Endothelial cell of umbilical vein (primary cell): Measurements from ENCODE around the gene MACROD2. TPM values are rescaled to one million over a fixed set of nuclear protein-coding genes. Genes with fewer than 3 reads are reported as not detected.

Experiments used
- BruUV-seq: library from RNA; stranded (reverse); fragments of 400-500 nt; replicated peaks from 2 replicates; lab custom pipeline; 2021; lab: Mats Ljungman, UMichigan
- CTCF ChIA-PET: fragments of 300-600, 350-600 bp; sonication (Branson Sonifier 250); formaldehyde crosslinking; loops from one replicate; lab custom pipeline; 2021; ENCODE audit warnings: antibody characterized with exemption, inconsistent platforms; lab: Charles Lee
- POLR2A ChIA-PET: fragments of 300-600, 350-600 bp; sonication (Branson Sonifier 250); formaldehyde crosslinking; loops from one replicate; lab custom pipeline; 2021; ENCODE audit warnings: antibody characterized with exemption, inconsistent platforms; lab: Charles Lee
- DNase-seq: peaks from one replicate; pipeline ENCODE4 v3.0.0-alpha.2; 2011; ENCODE audit warnings: low read depth, low spot score
- FAIRE-seq: peaks from 2 replicates; lab custom pipeline; 2011; peaks lifted over from hg19 to GRCh38; lab: Jason Lieb, UNC
- H2AFZ ChIP-seq: 2 replicates; pipeline ENCODE4 v1.6.0; 2012; ENCODE audit warnings: low read depth, low read length, control low read depth, inconsistent platforms
- H3K27ac ChIP-seq: 2 replicates; pipeline ENCODE4 v1.5.1; 2011; ENCODE audit warnings: low read depth, mild to moderate bottlenecking, control low read depth, low read length, moderate library complexity; ENCODE audit not compliant: insufficient read depth
- H3K27me3 ChIP-seq, 2 experiments: 2 replicates each; pipeline versions ENCODE4 v1.6.0 to v1.6.1; 2011; ENCODE audit warnings: low read length in 2 of 2, mixed read lengths in 1 of 2; ENCODE audit not compliant: control insufficient read depth in 2 of 2, insufficient read depth in 2 of 2
- H3K36me3 ChIP-seq, 2 experiments: 2 replicates in 1 of 2; 3 replicates in 1 of 2; pipeline ENCODE4 v1.5.1; 2011; ENCODE audit warnings: low read length in 2 of 2, mild to moderate bottlenecking in 1 of 2, moderate library complexity in 1 of 2; ENCODE audit not compliant: control insufficient read depth in 2 of 2, insufficient read depth in 2 of 2; ENCODE audit errors: extremely low read depth in 1 of 2
- H3K4me1 ChIP-seq: 3 replicates; pipeline ENCODE4 v1.5.1; 2011; ENCODE audit warnings: mild to moderate bottlenecking, low read length; ENCODE audit not compliant: control insufficient read depth, insufficient read depth; ENCODE audit errors: extremely low read depth
- H3K4me2 ChIP-seq: 2 replicates; pipeline ENCODE4 v1.6.1; 2011; ENCODE audit warnings: low read length, control low read depth, mixed read lengths; ENCODE audit not compliant: insufficient read depth
- H3K4me3 ChIP-seq, 3 experiments: fragments of 200-600 bp in 1 of 3; sonication (generic), shearing (Covaris generic) in 1 of 3; replicated peaks in 1 of 3; 2 replicates each; pipeline ENCODE4 v1.5.1; 2011 to 2016; ENCODE audit warnings: control low read depth in 3 of 3, low read length in 3 of 3, mild to moderate bottlenecking in 2 of 3, inconsistent platforms in 1 of 3, low read depth in 1 of 3, moderate library complexity in 1 of 3; ENCODE audit not compliant: insufficient read depth in 1 of 3
- H3K79me2 ChIP-seq: 2 replicates; pipeline ENCODE4 v1.6.0; 2012; ENCODE audit warnings: low read length, inconsistent platforms; ENCODE audit not compliant: control insufficient read depth, insufficient read depth
- H3K9ac ChIP-seq: replicated peaks from 2 replicates; pipeline ENCODE3; 2011; ENCODE audit warnings: low read length, control low read depth; ENCODE audit not compliant: insufficient read depth; ENCODE audit errors: extremely low read depth
- H3K9me1 ChIP-seq: replicated peaks from 3 replicates; pipeline ENCODE4 v1.6.0; 2011; ENCODE audit warnings: mild to moderate bottlenecking, low read length; ENCODE audit not compliant: control insufficient read depth, insufficient read depth; ENCODE audit errors: extremely low read depth
- H3K9me3 ChIP-seq: replicated peaks from 2 replicates; pipeline ENCODE4 v1.5.1; 2012; ENCODE audit warnings: low read length, inconsistent platforms; ENCODE audit not compliant: control insufficient read depth, insufficient read depth
- H4K20me1 ChIP-seq: replicated peaks from 2 replicates; pipeline ENCODE3; 2011; ENCODE audit warnings: mild to moderate bottlenecking, low read length; ENCODE audit not compliant: control insufficient read depth, insufficient read depth; ENCODE audit errors: extremely low read depth
- EZH2 ChIP-seq: IDR thresholded peaks from 2 replicates; pipeline ENCODE4 v1.6.1; 2012; ENCODE audit warnings: borderline replicate concordance, low read depth, mild to moderate bottlenecking, moderate library complexity, low read length, inconsistent platforms; ENCODE audit not compliant: severe bottlenecking
- FOS ChIP-seq: IDR thresholded peaks from 2 replicates; pipeline ENCODE4 v1.6.1; 2011; ENCODE audit warnings: mild to moderate bottlenecking, low read length, moderate library complexity, borderline replicate concordance; ENCODE audit not compliant: insufficient read depth
- GATA2 ChIP-seq: IDR thresholded peaks from 2 replicates; pipeline ENCODE4 v1.7.0; 2011; ENCODE audit warnings: low read depth, mild to moderate bottlenecking, moderate library complexity, mixed read lengths, low read length; ENCODE audit not compliant: insufficient read length, insufficient read depth
- JUN ChIP-seq: IDR thresholded peaks from 2 replicates; pipeline ENCODE4 v1.6.1; 2011; ENCODE audit warnings: borderline replicate concordance, low read depth; ENCODE audit not compliant: insufficient read length, insufficient read depth
- MYC ChIP-seq: IDR thresholded peaks from one replicate; pipeline ENCODE4 v1.6.1; 2011; ENCODE audit warnings: mild to moderate bottlenecking, low read depth, low read length
- POLR2A ChIP-seq: IDR thresholded peaks from 2 replicates; pipeline ENCODE4 v1.6.1; 2012; ENCODE audit warnings: low read depth, mild to moderate bottlenecking, control low read depth, low read length
- POLR2AphosphoS5 ChIP-seq: IDR thresholded peaks from 2 replicates; pipeline ENCODE4 v1.6.1; 2012; ENCODE audit warnings: low read depth, mild to moderate bottlenecking, control low read depth, low read length, moderate library complexity; ENCODE audit not compliant: insufficient read depth
- dilution Hi-C: fragments of 300-500 bp; cut with MboI; formaldehyde crosslinking; loops from one replicate; pipeline ENCODE4 v1.15.0; 2019; ENCODE audit warnings: low sequenced_read_pairs; ENCODE audit not compliant: extremely low pct_ligation_motif_present
- intact Hi-C: fragments of 100-400 bp; cut with micrococcal nuclease; formaldehyde crosslinking; loops from one replicate; pipeline ENCODE4 v1.10.0; 2022
- polyA plus RNA-seq, 4 experiments: library from polyadenylated mRNA; depleted of rRNA in 3 of 4; stranded (reverse) in 3 of 4; unstranded in 1 of 4; fragments of >200 nt; gene quantifications; 2 replicates each; pipeline versions ENCODE4 v1.2.1 to v1.2.3, GENCODE V29; 2011 to 2012; ENCODE audit warnings: missing spikeins in 1 of 4
- total RNA-seq: library from RNA; stranded (reverse); gene quantifications from 2 replicates; pipeline ENCODE4 v1.2.3, GENCODE V29; 2021
- TF ChIP-seq, protein P1 (sequence below), 2 donors: IDR thresholded peaks; 1 replicate in 1 of 2; 2 replicates in 1 of 2; pipeline ENCODE4 v1.5.1; 2011; ENCODE audit warnings: low read length in 2 of 2, mild to moderate bottlenecking in 2 of 2, moderate library complexity in 2 of 2, control low read depth in 1 of 2, inconsistent platforms in 1 of 2, low read depth in 1 of 2; ENCODE audit not compliant: insufficient read depth in 1 of 2; ENCODE audit errors: extremely low read depth in 1 of 2
- TF ChIP-seq, protein P2 (sequence below): IDR thresholded peaks from 2 replicates; pipeline ENCODE4 v1.6.1; 2011; ENCODE audit not compliant: insufficient read depth, insufficient read length

Gene MACROD2
- total and polyA plus RNA-seq, 2 donors (not counting 3 experiments of a cell fraction or from before 2014, with no cell fraction given): 0.11 to 0.73 TPM

DNA sequence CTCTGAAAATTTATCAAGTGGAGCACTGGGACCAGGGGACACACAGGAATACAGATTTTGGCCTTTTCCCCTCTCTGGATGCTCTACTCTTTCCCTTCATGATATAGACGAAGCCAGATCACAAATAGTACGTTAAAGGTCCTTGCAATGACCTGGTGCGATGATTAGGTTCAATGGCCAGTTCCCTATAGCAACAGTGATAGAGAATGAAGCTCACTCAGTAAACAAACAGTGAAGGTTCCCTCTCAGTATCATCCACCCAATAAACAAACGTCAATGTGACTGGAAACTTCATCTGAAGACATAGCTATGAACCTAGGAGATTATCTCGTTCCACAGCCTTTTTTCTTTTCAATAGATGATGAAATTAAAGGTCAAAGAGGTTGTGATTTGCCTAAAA lies 1981.7 kb downstream of the MACROD2 start:
- Histone ChIP-seq H3K9me1 (no peaks in the 10 kb centered on the region), H3K9ac (no peak overlapping the region), H3K4me3 (no peak overlapping the region), H3K4me2 (no peak overlapping the region), H4K20me1 (no peaks in the 10 kb centered on the region), H3K27me3 (no peaks in the 10 kb centered on the region), H3K27ac (no peak overlapping the region), H3K9me3 (no peaks in the 10 kb centered on the region), H3K36me3 (no peaks in the 10 kb centered on the region), H3K4me1 (no peaks in the 10 kb centered on the region), H3K79me2 (no peaks in the 10 kb centered on the region), H2AFZ (no peak overlapping the region)
- dilution Hi-C loops: no loop called here
- ChIA-PET CTCF (no interaction called here), POLR2A (no interaction called here)
- FAIRE-seq (no peak), DNase-seq (no peak)
- TF ChIP-seq, protein P1, sequence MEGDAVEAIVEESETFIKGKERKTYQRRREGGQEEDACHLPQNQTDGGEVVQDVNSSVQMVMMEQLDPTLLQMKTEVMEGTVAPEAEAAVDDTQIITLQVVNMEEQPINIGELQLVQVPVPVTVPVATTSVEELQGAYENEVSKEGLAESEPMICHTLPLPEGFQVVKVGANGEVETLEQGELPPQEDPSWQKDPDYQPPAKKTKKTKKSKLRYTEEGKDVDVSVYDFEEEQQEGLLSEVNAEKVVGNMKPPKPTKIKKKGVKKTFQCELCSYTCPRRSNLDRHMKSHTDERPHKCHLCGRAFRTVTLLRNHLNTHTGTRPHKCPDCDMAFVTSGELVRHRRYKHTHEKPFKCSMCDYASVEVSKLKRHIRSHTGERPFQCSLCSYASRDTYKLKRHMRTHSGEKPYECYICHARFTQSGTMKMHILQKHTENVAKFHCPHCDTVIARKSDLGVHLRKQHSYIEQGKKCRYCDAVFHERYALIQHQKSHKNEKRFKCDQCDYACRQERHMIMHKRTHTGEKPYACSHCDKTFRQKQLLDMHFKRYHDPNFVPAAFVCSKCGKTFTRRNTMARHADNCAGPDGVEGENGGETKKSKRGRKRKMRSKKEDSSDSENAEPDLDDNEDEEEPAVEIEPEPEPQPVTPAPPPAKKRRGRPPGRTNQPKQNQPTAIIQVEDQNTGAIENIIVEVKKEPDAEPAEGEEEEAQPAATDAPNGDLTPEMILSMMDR (IDR thresholded peaks at IDR 0.05; ENCODE audit: extremely low read depth in 1 of 2, insufficient read depth in 1 of 2, low read depth in 1 of 2, low read length in 2 of 2): no peak
- no peak for TF ChIP-seq JUN
- BruUV-seq: no TSS peak
- intact Hi-C loops: no loop called here

DNA sequence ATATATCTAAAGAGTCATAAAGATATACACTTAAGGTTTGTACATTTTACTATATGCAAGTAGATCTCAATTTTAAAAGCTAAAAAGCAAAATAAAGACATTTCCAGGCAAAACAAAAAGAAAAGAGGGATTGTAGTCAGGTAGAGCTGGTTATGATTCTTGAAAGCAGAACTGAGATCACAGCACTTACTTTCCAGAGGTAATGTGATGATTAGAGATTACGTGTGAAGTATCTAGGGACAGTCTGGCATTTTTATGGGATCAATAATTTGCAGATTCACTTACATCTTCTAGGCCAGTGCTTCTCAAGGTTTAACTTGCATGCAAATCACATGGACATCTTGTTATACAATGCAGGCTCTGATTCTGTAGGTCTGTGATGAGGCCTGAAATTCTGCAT lies 1982.4 kb downstream of the MACROD2 start:
- no peak overlapping the region for H2AFZ ChIP-seq
- no peaks in the 10 kb centered on the region for H3K9me1 ChIP-seq
- no peak overlapping the region for H3K4me3 ChIP-seq
- no peaks in the 10 kb centered on the region for H3K79me2 ChIP-seq
- H3K9me3 ChIP-seq: no peaks in the 10 kb centered on the region
- POLR2A ChIA-PET: no interaction called here
- FAIRE-seq (no peak), DNase-seq (no peak)
- H3K4me1 ChIP-seq: no peaks in the 10 kb centered on the region
- intact Hi-C loops: no loop called here
- BruUV-seq: no TSS peak
- H3K36me3 ChIP-seq: no peaks in the 10 kb centered on the region
- TF ChIP-seq POLR2AphosphoS5 (no peak), FOS (no peak), MYC (no peak), POLR2A (no peak), EZH2 (no peak), JUN (no peak), GATA2 (no peak)
- TF ChIP-seq, protein P2, sequence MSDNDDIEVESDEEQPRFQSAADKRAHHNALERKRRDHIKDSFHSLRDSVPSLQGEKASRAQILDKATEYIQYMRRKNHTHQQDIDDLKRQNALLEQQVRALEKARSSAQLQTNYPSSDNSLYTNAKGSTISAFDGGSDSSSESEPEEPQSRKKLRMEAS: no peak
- TF ChIP-seq, protein P1 (IDR thresholded peaks at IDR 0.05; ENCODE audit: extremely low read depth in 1 of 2, insufficient read depth in 1 of 2, low read depth in 1 of 2, low read length in 2 of 2): no peak
- no peak overlapping the region for H3K9ac ChIP-seq
- no peaks in the 10 kb centered on the region for H4K20me1 ChIP-seq
- dilution Hi-C loops: no loop called here
- no peak overlapping the region for H3K27ac ChIP-seq
- CTCF ChIA-PET: no interaction called here
- H3K4me2 ChIP-seq: no peak overlapping the region
- H3K27me3 ChIP-seq: no peaks in the 10 kb centered on the region
